GM18511 (cell line): Measurements from ENCODE around the gene SYNE1.
A peak's percentile ranks its signal among the peaks of the same experiment; 100 is the strongest.
"Not testable (repeated sequence)": the region's sequence is repeated elsewhere in the genome, so short reads cannot be mapped to it uniquely, and the experiment has no call there.

Experiments
- ATAC-seq: cut with Tn5 transposase; IDR thresholded peaks from one replicate; pipeline ENCODE4 v1.9.1; 2021; ENCODE audit warnings: mild to moderate bottlenecking, moderate library complexity; ENCODE audit not compliant: unreplicated experiment

The SYNE1 gene

DNA sequence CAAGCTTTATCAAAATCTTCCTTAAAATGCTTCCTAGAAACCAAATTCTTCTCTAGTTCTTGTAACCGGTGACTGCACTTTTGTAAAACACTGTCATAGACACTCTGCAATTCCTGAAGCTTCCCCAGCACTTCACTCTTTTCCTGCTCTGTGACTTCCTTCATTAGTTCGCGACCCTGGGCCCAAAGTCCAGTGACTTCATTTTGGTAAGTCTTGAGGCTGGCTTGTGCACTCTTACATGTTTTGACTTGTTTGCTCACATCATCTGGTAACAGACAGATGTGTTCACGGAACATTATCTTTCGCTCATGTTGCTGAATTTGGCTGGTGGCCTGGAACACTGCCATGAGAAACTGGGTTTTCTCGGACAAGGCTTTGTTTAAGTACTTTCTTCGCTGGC is 306.2 kb downstream of the SYNE1 start:
- no peak for ATAC-seq

DNA sequence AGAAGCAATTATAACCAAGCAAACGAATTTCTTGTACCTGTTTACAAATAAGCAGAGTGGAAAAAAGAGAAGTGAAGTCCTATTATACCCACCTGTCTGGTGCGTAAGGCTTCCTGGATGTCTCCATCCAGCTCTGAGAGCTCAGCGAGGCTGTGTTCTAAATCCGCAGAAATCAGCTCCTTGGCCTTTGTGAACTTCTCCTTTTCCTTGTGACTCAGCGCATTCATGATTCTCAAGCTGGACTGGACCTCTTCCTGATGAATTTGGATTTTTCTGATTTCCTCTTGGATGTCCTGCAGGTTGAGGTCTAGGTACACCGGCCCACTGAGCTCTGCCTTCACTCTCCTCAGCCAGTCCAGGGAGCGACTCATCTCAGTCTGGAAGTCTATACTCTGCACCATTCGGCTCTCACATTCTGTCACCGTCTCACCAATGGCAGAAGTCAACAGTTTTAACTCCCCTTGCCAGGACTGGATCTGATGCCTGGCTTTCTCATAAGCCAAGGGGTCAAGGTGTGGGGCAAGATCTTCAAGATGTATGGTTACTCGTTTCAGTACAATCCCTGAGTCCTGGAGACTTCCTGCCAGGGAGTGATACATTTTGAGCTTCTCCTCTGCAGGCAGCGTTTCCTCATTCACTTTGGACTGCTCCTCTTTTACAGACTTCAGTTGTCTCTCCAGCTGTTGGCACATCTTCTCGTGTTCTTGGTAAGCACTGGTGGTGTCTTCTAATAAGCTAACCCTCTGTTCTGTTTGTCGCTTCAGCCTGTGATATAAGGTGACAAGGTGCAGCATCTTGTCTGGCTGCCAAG is 307.3 kb downstream of the SYNE1 start:
- no peak for ATAC-seq

GRCh38 chr6:152328200-152328599 is 309.0 kb downstream of the SYNE1 start:
- not testable (repeated sequence) for ATAC-seq

DNA sequence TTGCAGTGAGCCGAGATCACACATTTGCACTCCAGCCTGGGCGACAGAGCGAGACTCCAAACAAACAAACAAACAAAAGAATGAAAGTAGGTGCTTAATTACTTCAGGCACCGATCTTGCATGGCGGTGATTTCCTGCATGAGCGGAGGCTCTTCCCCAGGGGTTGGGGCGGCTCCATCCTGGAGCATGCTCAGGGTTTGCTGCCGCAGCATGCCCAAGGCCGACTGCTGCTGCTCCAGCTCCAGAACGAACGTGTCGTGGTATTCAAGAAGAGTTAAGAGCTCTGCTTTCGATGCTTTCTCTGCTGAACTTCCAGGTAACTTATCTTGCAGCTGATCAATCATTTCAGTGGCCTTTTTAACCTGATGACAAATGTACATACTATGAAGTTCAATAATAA is 313.8 kb downstream of the SYNE1 start:
- ATAC-seq = no peak

DNA sequence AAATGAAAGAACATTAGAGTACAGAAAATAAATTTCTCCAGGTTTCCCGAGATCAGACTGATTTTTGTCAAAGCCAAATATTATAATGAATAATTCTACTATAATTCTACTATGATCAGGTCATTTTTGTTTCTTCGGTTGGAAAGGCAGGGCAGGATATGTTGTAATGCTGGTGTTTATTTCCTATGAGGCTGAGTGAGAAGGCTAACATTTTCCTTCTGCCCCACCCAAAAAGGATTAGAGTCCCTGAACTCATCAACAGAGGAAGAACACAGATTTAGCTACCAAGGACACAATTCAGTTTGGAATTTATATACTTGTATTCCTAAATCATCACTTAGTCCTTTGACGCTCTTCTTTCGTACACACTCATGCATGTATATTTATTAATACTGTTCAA is 318.9 kb downstream of the SYNE1 start:
- no peak for ATAC-seq

DNA sequence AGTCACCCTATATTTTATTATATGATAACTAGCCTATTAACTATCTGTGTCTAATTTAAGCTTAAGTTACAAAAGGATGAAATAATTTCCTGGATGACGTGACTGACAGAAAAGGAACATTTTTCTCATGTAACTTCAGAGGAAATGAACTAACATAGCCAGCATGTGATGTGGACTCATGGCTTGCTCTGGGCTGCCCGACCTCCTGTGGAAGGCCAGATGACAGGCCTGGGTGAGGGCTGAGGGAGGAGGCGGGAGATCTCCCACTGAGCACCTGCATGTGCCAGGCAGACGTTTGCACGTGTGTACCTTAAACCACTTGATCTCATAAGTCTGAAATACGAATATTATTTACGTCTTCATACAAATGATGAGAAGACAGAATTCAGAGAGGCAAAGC is 321.1 kb downstream of the SYNE1 start:
- ATAC-seq = no peak

DNA sequence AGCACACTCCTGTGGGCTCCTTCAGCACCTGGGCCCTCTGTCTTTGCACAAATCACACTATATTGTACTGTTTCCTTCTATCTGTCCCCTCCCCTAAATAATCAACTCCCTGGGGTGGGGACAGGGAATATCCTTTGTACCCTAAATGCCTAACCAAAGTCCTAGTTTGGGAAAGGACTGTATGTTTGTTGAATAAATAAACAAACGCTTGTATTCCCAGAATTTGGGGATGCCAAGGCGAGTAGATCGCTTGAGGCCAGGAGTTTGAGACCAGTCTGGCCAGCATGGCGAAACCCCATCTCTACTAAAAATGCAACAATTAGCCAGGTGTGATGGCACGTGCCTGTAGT is 322.7 kb downstream of the SYNE1 start:
- ATAC-seq = no peak

GRCh38 chr6:152313542-152314482 is 323.4 kb downstream of the SYNE1 start:
- ATAC-seq = no peak

DNA sequence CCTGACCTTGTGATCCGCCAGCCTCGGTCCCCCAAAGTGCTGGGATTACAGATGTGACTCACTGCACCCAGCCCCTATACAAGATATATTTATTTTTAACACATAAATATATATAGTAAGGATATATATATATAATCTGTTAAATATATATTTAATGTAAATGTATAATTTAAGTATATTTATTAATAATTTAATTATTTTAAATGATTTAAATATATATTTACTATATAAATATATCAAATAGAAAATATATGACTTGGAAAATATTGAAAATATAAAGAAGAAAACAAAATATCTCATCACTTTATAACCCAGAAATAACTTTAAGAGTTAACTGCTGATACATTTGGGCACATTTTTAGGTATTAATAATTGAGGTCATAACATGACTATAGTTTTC is 324.7 kb downstream of the SYNE1 start:
- no peak for ATAC-seq

DNA sequence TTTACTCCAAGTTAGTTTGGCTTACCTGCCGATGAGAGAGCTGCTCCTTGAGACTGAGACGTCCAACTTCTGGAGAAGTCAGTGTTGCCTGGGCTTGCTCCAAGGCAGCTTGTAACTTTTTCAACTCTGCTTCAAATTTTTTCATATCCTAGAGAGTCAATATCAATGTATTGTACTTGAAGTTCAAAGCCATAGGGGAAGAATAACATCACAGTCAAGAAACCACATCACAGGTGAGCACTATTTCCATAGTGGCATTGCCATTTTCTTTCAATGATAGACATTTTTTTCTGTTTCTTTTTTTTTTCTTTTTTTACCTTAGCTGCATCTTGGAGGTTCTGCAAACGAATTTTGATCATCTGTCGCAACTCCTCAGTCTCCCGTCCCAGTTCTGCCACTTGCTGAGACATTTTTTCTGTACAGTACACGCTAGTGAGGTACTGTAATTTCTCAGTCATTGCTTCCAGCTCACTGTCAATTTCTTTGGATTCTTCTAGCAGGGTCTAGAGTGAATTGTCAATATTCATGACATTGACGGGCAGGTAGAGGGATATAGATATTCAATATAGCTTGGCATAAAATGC is 326.7 kb downstream of the SYNE1 start:
- no peak for ATAC-seq

DNA sequence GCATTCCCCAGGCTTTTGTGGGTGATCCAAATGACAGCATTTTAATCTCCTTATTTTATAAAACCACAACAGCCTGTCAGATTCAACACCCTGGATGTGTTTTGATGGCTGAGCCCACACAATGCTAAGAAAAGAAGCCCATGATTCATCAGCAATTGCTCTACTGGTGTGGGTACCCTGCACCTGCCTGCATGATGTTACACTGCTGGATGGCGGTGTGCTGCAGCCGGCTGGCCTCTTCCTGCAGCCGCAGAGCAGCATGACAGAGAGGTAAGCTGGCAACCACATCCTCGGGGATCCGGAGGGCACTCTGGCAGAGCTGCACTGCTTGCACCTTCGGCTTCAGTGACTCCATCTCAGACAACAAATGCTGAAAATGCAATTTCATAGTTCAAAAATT is 327.5 kb downstream of the SYNE1 start:
- peak; percentile 83 for ATAC-seq

GRCh38 chr6:152309006-152309405 is 328.2 kb downstream of the SYNE1 start:
- no peak for ATAC-seq

GRCh38 chr6:152308306-152308705 is 328.9 kb downstream of the SYNE1 start:
- ATAC-seq = no peak

DNA sequence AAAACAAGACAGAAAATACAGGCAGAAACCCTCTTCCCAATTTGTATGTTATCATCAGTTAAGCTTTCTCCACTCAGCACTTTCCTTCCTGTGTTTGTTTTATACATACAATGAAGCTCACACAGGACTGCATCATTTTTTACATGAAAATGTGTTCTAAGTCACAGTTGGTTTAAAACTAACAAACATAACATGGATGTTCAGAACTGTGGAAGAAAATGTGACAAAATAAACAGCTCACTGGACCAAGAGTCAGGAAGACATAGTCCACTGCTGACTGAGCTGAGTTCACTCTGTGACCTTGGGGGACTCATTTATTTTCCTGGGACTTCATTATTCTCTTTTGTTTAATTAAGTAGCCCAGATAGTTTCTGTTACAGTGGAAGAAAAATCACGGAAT is 331.5 kb downstream of the SYNE1 start:
- no peak for ATAC-seq

GRCh38 chr6:152301765-152302568 is 335.2 kb downstream of the SYNE1 start:
- peak; percentile 91 for ATAC-seq

GRCh38 chr6:152301021-152301764 is 336.0 kb downstream of the SYNE1 start:
- ATAC-seq = peak; percentile 30

DNA sequence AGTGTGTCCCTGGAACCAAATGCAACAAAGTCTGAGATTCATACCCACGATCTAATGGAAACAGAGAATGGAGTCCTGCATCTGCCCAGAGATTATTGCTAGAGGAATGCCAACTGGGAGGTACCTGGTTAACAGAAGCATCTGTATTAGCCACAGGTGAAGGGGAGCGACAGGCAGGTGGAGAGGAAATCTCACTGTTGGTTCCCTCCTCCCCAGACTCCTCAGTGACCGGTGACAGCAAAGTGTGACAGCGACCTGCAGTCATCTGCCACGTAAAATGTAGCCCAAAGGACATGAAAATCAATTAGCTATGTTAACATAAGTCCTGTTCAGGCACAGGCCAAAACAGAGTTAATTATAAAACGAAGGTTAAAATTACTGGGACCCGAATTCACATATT is 336.6 kb downstream of the SYNE1 start:
- ATAC-seq = no peak

- no peak for ATAC-seq
Observed at GRCh38 chr6:152298848-152299735, 338.1 kb downstream of the SYNE1 start.

- ATAC-seq = peak; percentile 12
Observed at GRCh38 chr6:152298055-152298647, 339.0 kb downstream of the SYNE1 start.
